Ovary (tissue), 9 donors: ENCODE measurements around the gene TRAM2. TPM values are rescaled to one million over a fixed set of nuclear protein-coding genes. Genes with fewer than 3 reads are reported as not detected.

Experiments
- DNase-seq, 5 donors: peaks; one replicate each; pipeline ENCODE4 v3.0.0-alpha.2; 2019 to 2020
- H3K27ac ChIP-seq, 2 donors: fragments of 200-600 bp; one replicate each; pipeline versions ENCODE4 v1.5.1 to v1.8.0; 2019 to 2022
- H3K27me3 ChIP-seq: fragments of 200-600 bp; one replicate; pipeline ENCODE4 v1.8.0; 2022
- H3K36me3 ChIP-seq: fragments of 200-600 bp; sonication (generic); one replicate; pipeline ENCODE4 v1.5.1; 2019
- H3K4me1 ChIP-seq: one replicate; pipeline ENCODE4 v1.8.1; 2013; ENCODE audit warnings: mild to moderate bottlenecking, moderate library complexity; ENCODE audit not compliant: insufficient read depth
- H3K4me3 ChIP-seq: fragments of 200-600 bp; sonication (generic); one replicate; pipeline ENCODE4 v1.5.1; 2017
- H3K9me3 ChIP-seq, 2 donors: fragments of 200-600 bp in 1 of 2; sonication (generic) in 1 of 2; one replicate each; pipeline versions ENCODE4 v1.5.1 to v1.8.1; 2013 to 2019; ENCODE audit warnings: mild to moderate bottlenecking in 1 of 2, moderate library complexity in 1 of 2
- EP300 ChIP-seq: sonication (generic); formaldehyde crosslinking; IDR thresholded peaks from one replicate; pipeline ENCODE4 v1.6.1; 2017; ENCODE audit warnings: antibody characterized with exemption
- POLR2A ChIP-seq: fragments of 450-650 bp; IDR thresholded peaks from one replicate; pipeline ENCODE4 v1.6.1; 2017; ENCODE audit warnings: antibody characterized with exemption, mild to moderate bottlenecking, moderate library complexity
- WGBS, 3 donors: extraction: QIAGEN DNeasy Blood & Tissue Kit in 1 of 3; methylation state at CpG; one replicate each; pipeline versions ENCODE4 v1.1.5 to v1.1.7; 2013 to 2017; 5-methylcytosine and 5-hydroxymethylcytosine counted together
- intact Hi-C, 4 donors: fragments of 100-400 bp; cut with DNase I; formaldehyde crosslinking; loops; one replicate each; pipeline versions ENCODE4 v1.11.0 to v1.15.1; 2022 to 2023
- polyA plus RNA-seq, 2 donors: library from polyadenylated mRNA; stranded (reverse); fragments of 200-250 nt in 1 of 2; fragments of 350-450 nt in 1 of 2; fragmentation: Illumina TruSeq in 1 of 2; extraction: RNeasy Lipid Tissue Mini Kit (QIAGEN cat#74804) in 1 of 2; gene quantifications; one replicate each; pipeline ENCODE4 v1.2.3, GENCODE V29; 2013 to 2014
- total RNA-seq, 7 donors: library from RNA; depleted of rRNA in 2 of 7; stranded (reverse); fragments of >200 nt in 2 of 7; fragmentation: NEBNext Ultra II Directional in 3 of 7; extraction: Animal tissue kit (Norgen Biotek cat#: 25700) in 3 of 7; gene quantifications; one replicate each; pipeline versions ENCODE4 v1.1.0 to v1.2.4, GENCODE V29; 2016 to 2023
- TF ChIP-seq, protein P1 (sequence below), 3 donors: fragments of 450-650 bp in 2 of 3; fragments of 200-600 bp in 1 of 3; IDR thresholded peaks; one replicate each; pipeline versions ENCODE4 v1.5.1 to v1.8.0; 2016 to 2022; ENCODE audit warnings: antibody characterized with exemption in 3 of 3, mild to moderate bottlenecking in 1 of 3
- donor health status: DM: no; HTN: no; CAD: no; lungs with moderate emphysema.
- donor health status: DM: no; HTN: no; CAD: no.
- donor health status: Bipolar disorder and iron deficiency.
- donor health status: DM: yes; HTN: yes; CAD: no.
- donor health status: DM: no; HTN: no; CAD: no.
- donor health status: DM: yes; HTN: yes; CAD: no.

TRAM2 gene
- total and polyA plus RNA-seq, 9 donors = 7.7 to 36.9 (median 22.0) TPM

DNA sequence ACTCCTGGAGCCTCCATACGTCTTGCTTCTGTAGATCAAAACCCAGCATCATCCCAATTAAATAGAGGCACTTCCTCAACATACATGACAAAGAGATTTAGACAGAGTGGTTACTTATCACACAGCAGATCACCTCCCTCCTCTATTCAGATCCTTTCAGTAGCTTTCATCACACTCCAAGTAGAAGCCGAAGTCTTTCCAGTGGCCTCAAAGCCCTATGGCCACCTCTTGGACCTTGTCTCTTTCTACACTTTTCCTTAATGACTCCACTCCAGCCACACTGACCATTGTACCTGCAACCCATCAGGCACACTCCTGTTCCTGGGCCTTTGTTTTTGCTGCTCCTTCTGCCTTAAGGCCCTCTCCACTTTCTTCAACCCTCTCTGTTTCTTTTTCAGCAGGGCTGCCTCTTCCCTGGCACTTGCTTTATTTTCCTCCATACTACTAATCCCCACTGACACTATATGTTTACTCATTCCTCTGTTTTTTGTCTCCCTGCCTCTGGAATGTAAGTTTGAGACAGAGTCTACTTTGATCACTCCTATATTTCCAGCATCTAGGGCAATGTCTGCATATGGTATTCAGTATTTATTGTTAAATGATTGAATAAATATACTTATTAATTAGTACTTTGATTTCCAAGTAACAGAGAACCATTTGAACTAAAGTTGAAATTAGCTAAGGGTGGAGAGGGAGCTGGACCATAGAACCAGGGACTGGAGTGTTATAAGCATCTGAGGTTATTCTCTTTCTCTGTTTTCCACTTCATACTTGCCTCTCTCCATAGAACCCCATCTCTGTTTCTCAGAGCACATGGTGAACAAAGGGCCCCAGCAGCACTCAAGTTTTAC, 43.4 kb upstream of the TRAM2 start:
- no peaks in the 10 kb centered on the region for H3K27me3 ChIP-seq
- no peak for TF ChIP-seq POLR2A
- TF ChIP-seq, protein P1, sequence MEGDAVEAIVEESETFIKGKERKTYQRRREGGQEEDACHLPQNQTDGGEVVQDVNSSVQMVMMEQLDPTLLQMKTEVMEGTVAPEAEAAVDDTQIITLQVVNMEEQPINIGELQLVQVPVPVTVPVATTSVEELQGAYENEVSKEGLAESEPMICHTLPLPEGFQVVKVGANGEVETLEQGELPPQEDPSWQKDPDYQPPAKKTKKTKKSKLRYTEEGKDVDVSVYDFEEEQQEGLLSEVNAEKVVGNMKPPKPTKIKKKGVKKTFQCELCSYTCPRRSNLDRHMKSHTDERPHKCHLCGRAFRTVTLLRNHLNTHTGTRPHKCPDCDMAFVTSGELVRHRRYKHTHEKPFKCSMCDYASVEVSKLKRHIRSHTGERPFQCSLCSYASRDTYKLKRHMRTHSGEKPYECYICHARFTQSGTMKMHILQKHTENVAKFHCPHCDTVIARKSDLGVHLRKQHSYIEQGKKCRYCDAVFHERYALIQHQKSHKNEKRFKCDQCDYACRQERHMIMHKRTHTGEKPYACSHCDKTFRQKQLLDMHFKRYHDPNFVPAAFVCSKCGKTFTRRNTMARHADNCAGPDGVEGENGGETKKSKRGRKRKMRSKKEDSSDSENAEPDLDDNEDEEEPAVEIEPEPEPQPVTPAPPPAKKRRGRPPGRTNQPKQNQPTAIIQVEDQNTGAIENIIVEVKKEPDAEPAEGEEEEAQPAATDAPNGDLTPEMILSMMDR (IDR thresholded peaks at IDR 0.05) = no peak
- no peak for TF ChIP-seq EP300
- intact Hi-C loops = no loop called here
- H3K4me3 ChIP-seq = no peak overlapping the region
- 94 to 97% (median 95%) methylated on average over 2 of the region's 2 CpGs for WGBS, 3 donors
- H3K27ac ChIP-seq = no peak overlapping the region
- H3K4me1 ChIP-seq = no peaks in the 10 kb centered on the region
- H3K9me3 ChIP-seq = no peaks in the 10 kb centered on the region
- DNase-seq = no peak
- no peaks in the 10 kb centered on the region for H3K36me3 ChIP-seq

DNA sequence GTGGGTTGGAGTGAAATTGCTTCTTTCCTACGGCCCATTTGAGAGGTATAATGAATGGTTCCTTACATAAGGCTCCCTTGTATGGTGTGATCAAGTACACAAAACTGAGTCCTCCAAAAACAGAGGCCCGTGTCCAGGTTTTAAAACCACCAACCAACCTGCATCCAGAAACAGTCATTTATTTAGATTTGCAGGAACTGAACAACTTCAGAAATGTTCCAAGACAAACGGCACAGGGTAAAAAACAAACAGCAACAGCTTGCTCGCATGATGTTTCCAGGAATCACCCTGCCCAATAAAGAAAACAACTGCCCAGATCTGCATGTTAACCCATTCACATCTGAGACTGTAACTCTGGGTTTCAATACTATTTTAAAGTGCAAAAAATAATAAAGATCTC, 40.2 kb upstream of the TRAM2 start:
- no peak overlapping the region for H3K4me3 ChIP-seq
- no peaks in the 10 kb centered on the region for H3K27me3 ChIP-seq
- H3K36me3 ChIP-seq = no peaks in the 10 kb centered on the region
- TF ChIP-seq, protein P1 (IDR thresholded peaks at IDR 0.05) = no peak
- TF ChIP-seq EP300 = no peak
- TF ChIP-seq POLR2A = no peak
- intact Hi-C loops = no loop called here
- WGBS, 3 donors = 7 to 11% (median 9%) methylated on average over 4 of the region's 4 CpGs
- H3K27ac ChIP-seq = no peak overlapping the region
- H3K4me1 ChIP-seq = no peaks in the 10 kb centered on the region
- H3K9me3 ChIP-seq = no peaks in the 10 kb centered on the region
- DNase-seq = no peak

DNA sequence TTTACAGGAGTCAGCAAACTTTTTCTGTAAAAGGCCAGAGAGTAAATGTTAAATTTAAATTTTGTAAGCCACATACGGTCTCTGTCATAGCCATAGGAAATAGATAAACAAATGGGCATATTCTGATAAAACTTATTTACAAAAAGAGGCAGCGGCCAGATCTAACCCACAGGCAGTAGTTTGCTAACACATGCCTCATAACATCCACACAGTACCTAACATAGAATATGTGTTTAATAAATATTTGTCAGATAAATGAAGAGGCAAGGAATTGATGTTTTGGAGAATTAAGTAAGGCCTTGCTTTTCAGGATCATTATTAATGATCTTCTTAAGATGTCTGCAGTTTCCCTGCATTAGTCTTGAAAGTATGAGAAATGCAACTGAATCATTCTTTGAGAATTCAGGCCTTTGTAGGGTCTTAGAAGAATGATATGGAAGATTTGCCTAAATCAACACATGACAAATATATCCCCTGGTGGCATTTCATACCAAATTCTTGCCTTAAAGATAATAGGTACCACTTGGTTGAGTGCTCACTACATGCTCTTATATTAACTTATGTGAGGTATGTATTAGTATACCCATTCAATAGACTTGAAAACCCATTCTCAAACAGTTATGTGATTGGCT, 39.3 kb upstream of the TRAM2 start:
- WGBS, 3 donors = 60 to 75% (median 70%) methylated on average over 2 of the region's 2 CpGs
- Histone ChIP-seq H3K36me3 (no peaks in the 10 kb centered on the region), H3K27me3 (no peaks in the 10 kb centered on the region), H3K27ac (no peak overlapping the region), H3K9me3 (no peaks in the 10 kb centered on the region), H3K4me3 (no peak overlapping the region), H3K4me1 (no peaks in the 10 kb centered on the region)
- intact Hi-C loops = no loop called here
- no peak for DNase-seq
- TF ChIP-seq EP300 (no peak), POLR2A (no peak)
- TF ChIP-seq, protein P1 (IDR thresholded peaks at IDR 0.05) = no peak

DNA sequence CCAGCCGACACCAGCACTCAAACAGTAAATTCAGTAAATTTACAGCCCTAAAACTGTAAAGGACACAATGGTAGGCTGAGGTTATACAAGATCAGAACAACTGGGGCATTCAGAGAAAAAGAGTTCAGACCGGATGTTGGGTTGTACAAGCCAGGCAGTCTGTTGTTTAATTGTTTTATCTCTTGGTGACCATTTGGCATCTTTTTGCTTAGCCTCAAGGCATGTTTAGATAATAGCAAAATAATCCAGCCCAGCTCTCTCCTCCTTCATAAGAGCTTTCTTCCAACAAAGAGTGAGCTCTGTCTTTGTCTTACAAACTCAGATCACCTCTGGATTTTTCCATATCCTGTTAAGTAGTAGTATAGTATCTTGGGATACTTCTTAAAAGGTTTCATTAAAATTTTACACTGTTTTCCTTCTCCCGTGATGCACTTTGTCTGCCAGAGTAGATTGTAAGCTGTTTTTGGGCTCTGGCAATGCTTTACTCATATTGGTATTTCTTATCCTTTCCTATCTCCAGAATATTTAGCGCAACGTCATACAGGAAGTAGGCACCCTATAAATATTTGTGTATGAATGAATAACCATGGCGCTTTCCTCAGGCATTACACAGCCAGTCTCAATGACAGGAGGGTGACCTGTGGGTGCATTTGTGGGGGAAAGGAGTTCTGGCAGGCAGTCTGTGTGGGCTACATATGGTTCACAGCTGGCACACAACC, 35.6 kb upstream of the TRAM2 start:
- H3K4me1 ChIP-seq = no peaks in the 10 kb centered on the region
- intact Hi-C loops = no loop called here
- TF ChIP-seq EP300 (no peak), POLR2A (no peak)
- TF ChIP-seq, protein P1 (IDR thresholded peaks at IDR 0.05) = no peak
- H3K4me3 ChIP-seq = no peak overlapping the region
- 56 to 64% (median 60%) methylated on average over 6 of the region's 6 CpGs for WGBS, 3 donors
- no peaks in the 10 kb centered on the region for H3K36me3 ChIP-seq
- DNase-seq = no peak
- H3K27me3 ChIP-seq = no peaks in the 10 kb centered on the region
- H3K27ac ChIP-seq = no peak overlapping the region
- no peaks in the 10 kb centered on the region for H3K9me3 ChIP-seq
